Osteocyte (in vitro differentiated cells): Measurements from ENCODE around the gene SLC16A10. TPM values are rescaled to one million over a fixed set of nuclear protein-coding genes. Genes with fewer than 3 reads are reported as not detected.
"Not testable (repeated sequence)": the region's sequence is repeated elsewhere in the genome, so short reads cannot be mapped to it uniquely, and the experiment has no call there.

ENCODE experiments used
- DNase-seq: peaks from one replicate; pipeline ENCODE4 v3.0.0; 2021; ENCODE audit warnings: mixed read lengths; ENCODE audit not compliant: unreplicated experiment; ENCODE audit errors: extremely low spot score
- H3K27ac Mint-ChIP-seq: one replicate; pipeline ENCODE4 v1.8.0; 2021; ENCODE audit warnings: mild to moderate bottlenecking, mixed read lengths; ENCODE audit not compliant: unreplicated experiment
- H3K27me3 Mint-ChIP-seq: one replicate; pipeline ENCODE4 v1.8.0; 2021; ENCODE audit warnings: mixed read lengths; ENCODE audit not compliant: unreplicated experiment
- H3K36me3 Mint-ChIP-seq: one replicate; pipeline ENCODE4 v1.8.0; 2021; ENCODE audit warnings: mixed read lengths; ENCODE audit not compliant: unreplicated experiment
- H3K4me1 Mint-ChIP-seq: one replicate; pipeline ENCODE4 v1.8.0; 2021; ENCODE audit warnings: mixed read lengths; ENCODE audit not compliant: unreplicated experiment
- H3K4me3 Mint-ChIP-seq: one replicate; pipeline ENCODE4 v1.8.0; 2021; ENCODE audit warnings: mild to moderate bottlenecking, moderate library complexity, mixed read lengths; ENCODE audit not compliant: unreplicated experiment
- H3K9me3 Mint-ChIP-seq: one replicate; pipeline ENCODE4 v1.8.0; 2021; ENCODE audit warnings: mixed read lengths; ENCODE audit not compliant: unreplicated experiment
- total RNA-seq: library from RNA; stranded (reverse); gene quantifications from 2 replicates; pipeline ENCODE4 v1.2.1, GENCODE V29; 2021
- TF ChIP-seq, protein P1 (sequence below): fragments of 200-600 bp; sonication (generic); IDR thresholded peaks from 2 replicates; pipeline ENCODE4 v1.5.0; 2021; ENCODE audit warnings: antibody characterized with exemption, mild to moderate bottlenecking, moderate library complexity

The SLC16A10 gene
- total RNA-seq, 1 donor from 2014 or later = not detected

DNA sequence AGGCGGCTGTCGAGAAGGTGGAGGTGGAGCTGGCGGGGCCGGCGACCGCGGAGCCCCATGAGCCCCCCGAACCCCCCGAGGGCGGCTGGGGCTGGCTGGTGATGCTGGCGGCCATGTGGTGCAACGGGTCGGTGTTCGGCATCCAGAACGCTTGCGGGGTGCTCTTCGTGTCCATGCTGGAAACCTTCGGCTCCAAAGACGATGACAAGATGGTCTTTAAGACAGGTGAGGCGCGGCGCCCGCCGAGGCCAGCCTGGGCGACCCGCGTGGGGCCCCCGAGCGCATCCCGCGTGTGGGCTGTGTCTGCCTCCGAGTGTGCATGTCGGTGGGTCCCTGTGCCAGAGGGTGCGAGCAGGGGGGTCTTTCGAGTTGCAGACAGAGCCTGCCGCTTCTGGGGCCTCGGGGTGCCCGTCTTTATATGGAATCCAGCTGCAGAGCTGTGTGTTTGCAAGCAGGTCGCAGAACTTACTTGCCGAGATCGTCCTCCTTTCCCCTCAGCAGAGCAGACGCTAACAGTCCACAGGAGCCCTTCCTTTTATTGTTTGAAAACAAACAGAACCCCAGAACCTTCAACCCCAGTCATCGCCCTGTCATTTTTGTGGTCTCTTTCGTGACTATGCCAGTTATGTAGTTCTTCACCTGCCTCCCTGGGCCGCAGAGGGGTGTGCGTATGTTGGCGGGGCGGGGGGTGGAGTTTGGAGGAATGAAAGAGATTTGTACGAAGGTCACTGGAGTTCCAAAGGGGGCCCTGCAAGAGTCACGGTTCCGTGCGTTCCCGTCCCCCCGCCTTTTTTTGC is 766 bp downstream of the SLC16A10 start:
- DNase-seq = no peak
- Mint-ChIP-seq H3K27me3 (peaks cover 70% of the 10 kb centered on the region), H3K4me3 (peak overlapping the region; percentile 66)

DNA sequence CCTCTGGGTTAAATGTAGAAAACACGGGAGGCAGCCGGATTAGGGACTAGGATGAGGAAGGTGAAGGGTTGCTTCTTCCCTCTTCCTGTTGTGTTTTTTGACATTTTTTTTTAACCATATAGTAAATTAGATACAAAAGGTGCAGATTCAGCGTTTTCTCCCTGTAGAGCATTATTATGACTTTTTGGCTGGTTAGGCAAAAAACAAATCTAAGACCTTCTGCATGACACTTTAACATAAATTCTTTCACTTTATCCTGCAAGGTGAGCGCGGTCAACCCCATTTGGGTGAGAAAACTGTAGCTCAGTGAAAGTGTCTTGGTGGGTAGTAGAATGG is 1.3 kb downstream of the SLC16A10 start:
- Mint-ChIP-seq H3K4me1 (peaks cover 12% of the 10 kb centered on the region), H3K4me3 (peak overlapping the region; percentile 66), H3K36me3 (no peaks in the 10 kb centered on the region), H3K9me3 (no peaks in the 10 kb centered on the region), H3K27me3 (peaks cover 72% of the 10 kb centered on the region), H3K27ac (no peak overlapping the region)
- TF ChIP-seq, protein P1, sequence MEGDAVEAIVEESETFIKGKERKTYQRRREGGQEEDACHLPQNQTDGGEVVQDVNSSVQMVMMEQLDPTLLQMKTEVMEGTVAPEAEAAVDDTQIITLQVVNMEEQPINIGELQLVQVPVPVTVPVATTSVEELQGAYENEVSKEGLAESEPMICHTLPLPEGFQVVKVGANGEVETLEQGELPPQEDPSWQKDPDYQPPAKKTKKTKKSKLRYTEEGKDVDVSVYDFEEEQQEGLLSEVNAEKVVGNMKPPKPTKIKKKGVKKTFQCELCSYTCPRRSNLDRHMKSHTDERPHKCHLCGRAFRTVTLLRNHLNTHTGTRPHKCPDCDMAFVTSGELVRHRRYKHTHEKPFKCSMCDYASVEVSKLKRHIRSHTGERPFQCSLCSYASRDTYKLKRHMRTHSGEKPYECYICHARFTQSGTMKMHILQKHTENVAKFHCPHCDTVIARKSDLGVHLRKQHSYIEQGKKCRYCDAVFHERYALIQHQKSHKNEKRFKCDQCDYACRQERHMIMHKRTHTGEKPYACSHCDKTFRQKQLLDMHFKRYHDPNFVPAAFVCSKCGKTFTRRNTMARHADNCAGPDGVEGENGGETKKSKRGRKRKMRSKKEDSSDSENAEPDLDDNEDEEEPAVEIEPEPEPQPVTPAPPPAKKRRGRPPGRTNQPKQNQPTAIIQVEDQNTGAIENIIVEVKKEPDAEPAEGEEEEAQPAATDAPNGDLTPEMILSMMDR = no peak
- no peak for DNase-seq

More for the DNA sequence above, 766 bp downstream of the SLC16A10 start:
- Mint-ChIP-seq H3K9me3 (no peaks in the 10 kb centered on the region), H3K36me3 (no peaks in the 10 kb centered on the region), H3K4me1 (peaks cover 12% of the 10 kb centered on the region), H3K27ac (no peak overlapping the region)
- TF ChIP-seq, protein P1 = no peak

DNA sequence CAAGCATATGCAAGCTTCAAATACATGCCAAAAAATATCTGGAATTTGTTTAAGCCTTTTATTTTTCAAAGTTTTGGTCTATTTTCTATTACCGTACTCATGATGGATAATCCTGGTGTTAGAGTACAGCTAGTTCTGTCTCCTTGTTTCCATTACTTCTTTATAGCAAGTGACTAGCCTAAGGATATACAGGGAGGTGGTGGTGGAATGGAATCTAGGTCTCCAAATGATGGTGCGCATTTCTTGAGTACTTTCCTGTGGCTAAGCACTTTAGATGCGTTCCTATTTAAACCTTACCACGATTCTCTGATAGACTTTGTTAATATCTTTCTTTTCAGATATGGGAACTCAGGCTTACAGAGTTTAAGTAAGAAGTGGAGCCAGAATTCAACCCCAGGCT is 3.5 kb downstream of the SLC16A10 start:
- no peak for DNase-seq
- Mint-ChIP-seq H3K27me3 (peaks cover 81% of the 10 kb centered on the region), H3K36me3 (no peaks in the 10 kb centered on the region), H3K4me3 (no peak overlapping the region), H3K4me1 (peaks cover 12% of the 10 kb centered on the region), H3K9me3 (no peaks in the 10 kb centered on the region), H3K27ac (no peak overlapping the region)
- TF ChIP-seq, protein P1 = no peak

DNA sequence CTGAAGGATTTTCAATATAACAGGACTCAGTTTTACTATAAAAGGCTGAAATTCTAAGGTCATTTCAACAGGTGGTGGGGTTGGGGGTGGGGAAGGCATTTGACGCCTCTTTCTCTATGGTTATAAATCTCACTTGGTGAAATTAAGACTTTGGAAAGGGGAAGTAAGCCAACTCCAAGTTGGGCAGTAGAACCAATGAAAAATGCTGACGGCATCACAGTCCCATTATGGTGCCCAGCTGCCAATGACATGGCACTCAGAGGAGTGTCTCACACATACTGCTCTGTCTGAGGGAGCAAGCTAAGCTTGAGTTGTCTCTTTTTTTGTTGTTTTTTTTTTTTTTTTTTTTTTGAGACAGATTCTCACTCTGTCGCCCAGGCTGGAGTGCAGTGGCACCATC is 4.7 kb downstream of the SLC16A10 start:
- TF ChIP-seq, protein P1 = no peak
- no peaks in the 10 kb centered on the region for H3K36me3 Mint-ChIP-seq
- no peak overlapping the region for H3K27ac Mint-ChIP-seq

DNA sequence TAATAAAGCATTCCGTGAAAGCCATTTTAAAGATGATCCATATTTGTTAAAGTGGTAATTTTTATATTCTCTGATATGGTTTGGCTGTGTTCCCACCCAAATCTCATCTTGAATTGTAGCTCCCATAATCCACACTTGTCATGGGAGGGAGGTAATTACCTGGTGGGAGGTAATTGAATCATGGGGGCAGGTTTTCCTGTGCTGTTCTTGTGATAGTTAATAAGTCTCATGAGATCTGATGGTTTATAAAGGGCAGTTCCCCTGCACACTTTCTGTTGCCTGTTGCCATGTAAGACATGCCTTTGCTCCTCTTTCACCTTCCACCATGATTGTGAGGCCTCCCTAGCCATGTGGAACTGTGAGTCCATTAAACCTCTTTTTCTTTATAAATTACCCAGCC is 8.2 kb downstream of the SLC16A10 start:
- H3K36me3 Mint-ChIP-seq, H3K4me1 Mint-ChIP-seq, DNase-seq, H3K27ac Mint-ChIP-seq, H3K4me3 Mint-ChIP-seq, H3K9me3 Mint-ChIP-seq: not testable (repeated sequence)
- peaks cover 69% of the 10 kb centered on the region for H3K27me3 Mint-ChIP-seq

More for the DNA sequence above, 4.7 kb downstream of the SLC16A10 start:
- H3K4me1 Mint-ChIP-seq = peaks cover 8% of the 10 kb centered on the region
- H3K9me3 Mint-ChIP-seq = no peaks in the 10 kb centered on the region
- H3K4me3 Mint-ChIP-seq = no peak overlapping the region
- peaks cover 81% of the 10 kb centered on the region for H3K27me3 Mint-ChIP-seq
- DNase-seq = no peak
